ENCODE measurements around the gene TECTB. TPM values are rescaled to one million over a fixed set of nuclear protein-coding genes. Genes with fewer than 3 reads are reported as not detected.

Gene TECTB
- total RNA-seq, 6 experiments from 2014 or later, result 0.18 to 0.83 (median 0.49) TPM

DNA sequence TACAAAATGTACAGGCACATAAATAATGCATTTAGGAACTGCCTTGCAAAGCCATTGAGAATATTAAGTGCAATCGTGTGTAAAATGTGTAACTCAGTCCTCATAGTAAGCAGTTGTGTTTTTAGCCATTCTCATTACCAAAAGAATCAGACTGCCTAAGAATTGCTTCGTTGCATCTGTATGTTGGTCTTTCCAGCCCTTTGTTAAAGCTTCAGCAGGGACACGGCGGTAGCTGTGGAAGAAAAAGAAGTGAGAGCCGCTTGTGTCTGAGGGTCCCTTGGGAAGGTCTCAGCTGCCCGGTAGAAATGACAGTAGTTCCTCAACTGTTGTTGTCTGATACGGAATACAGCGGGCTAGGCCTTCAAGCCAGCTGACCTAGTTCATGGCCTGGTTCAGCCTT, 67.9 kb downstream of the TECTB start:
- no peaks in the 10 kb centered on the region for H3K36me3 ChIP-seq
- no peaks in the 10 kb centered on the region for H3K9me3 ChIP-seq
- H3K27ac ChIP-seq, result no peak overlapping the region
- peaks cover 0 to 27% (median 3%) of the 10 kb centered on the region in 4 donors for H3K4me1 ChIP-seq
- TF ChIP-seq, protein P1, sequence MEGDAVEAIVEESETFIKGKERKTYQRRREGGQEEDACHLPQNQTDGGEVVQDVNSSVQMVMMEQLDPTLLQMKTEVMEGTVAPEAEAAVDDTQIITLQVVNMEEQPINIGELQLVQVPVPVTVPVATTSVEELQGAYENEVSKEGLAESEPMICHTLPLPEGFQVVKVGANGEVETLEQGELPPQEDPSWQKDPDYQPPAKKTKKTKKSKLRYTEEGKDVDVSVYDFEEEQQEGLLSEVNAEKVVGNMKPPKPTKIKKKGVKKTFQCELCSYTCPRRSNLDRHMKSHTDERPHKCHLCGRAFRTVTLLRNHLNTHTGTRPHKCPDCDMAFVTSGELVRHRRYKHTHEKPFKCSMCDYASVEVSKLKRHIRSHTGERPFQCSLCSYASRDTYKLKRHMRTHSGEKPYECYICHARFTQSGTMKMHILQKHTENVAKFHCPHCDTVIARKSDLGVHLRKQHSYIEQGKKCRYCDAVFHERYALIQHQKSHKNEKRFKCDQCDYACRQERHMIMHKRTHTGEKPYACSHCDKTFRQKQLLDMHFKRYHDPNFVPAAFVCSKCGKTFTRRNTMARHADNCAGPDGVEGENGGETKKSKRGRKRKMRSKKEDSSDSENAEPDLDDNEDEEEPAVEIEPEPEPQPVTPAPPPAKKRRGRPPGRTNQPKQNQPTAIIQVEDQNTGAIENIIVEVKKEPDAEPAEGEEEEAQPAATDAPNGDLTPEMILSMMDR (IDR thresholded peaks at IDR 0.05), result no peak
- TF ChIP-seq POLR2A (IDR thresholded peaks at IDR 0.05), result no peak
- no peak for DNase-seq
- no peak for ATAC-seq
- intact Hi-C loops (cut with DNase I), result no loop called here
- no peak overlapping the region for H3K4me3 ChIP-seq
- WGBS (ENCODE audit: insufficient coverage, low coverage, low lambda C conversion rate, missing lambda C conversion rate), result 94% methylated on average over 1 of the region's 8 CpGs
- H3K27me3 ChIP-seq, result no peaks in the 10 kb centered on the region

DNA sequence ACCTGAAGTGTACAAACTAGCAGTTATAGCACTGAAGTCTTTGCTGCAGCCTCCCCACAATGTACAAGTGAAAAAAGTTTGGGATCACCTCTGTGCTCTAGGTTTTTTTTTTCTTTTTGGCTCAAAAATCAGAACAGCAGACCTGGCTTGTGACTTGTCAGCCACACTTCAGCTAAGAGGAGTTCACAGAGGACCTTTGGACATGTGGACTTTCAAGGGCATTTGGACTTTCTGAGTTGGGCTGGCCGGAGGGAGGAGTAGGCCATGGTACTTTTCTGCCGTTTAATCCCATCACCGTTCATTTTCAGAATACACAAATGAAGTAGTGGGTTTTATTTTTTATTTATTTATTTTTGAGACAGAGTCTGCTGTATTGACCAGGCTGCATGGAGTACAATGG, 68.8 kb downstream of the TECTB start:
- intact Hi-C loops (cut with DNase I), result no loop called here
- peak; percentile 68 to 87 (median 80) for ATAC-seq
- H3K27ac ChIP-seq, result peak overlapping the region in 1 of 3 donors; percentile 48
- H3K9me3 ChIP-seq, result no peaks in the 10 kb centered on the region
- H3K27me3 ChIP-seq, result no peaks in the 10 kb centered on the region
- peak in 1 of 3 donors; percentile 76 for DNase-seq
- TF ChIP-seq, protein P1 (IDR thresholded peaks at IDR 0.05), result no peak
- TF ChIP-seq POLR2A (IDR thresholded peaks at IDR 0.05), result no peak
- H3K36me3 ChIP-seq, result no peaks in the 10 kb centered on the region
- H3K4me1 ChIP-seq, result peaks cover 0 to 27% (median 3%) of the 10 kb centered on the region in 4 donors
- no peak overlapping the region for H3K4me3 ChIP-seq
- 19% methylated on average over 3 of the region's 3 CpGs for WGBS (ENCODE audit: insufficient coverage, low coverage, low lambda C conversion rate, missing lambda C conversion rate)

DNA sequence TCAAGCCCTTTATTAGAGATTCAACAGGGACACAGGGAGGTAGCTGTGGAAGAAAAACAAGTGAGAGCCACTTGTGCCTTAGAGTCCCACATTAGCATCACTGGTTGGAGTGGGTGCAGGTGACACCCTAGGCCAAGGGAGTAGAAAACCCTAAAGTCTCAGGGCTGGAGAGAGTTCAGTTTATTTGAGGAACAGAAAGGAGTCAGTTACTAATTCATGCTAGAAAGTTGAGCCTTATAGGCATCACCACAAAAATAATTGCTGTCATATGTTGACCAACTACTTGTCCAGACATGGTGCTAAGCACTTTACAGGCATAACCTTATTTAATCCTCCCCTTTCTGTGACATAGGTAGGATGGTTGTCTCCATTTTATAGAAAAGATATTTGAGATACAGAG, 69.8 kb downstream of the TECTB start:
- Histone ChIP-seq H3K9me3 (no peaks in the 10 kb centered on the region), H3K27ac (no peak overlapping the region), H3K4me1 (peaks cover 0 to 18% (median 3%) of the 10 kb centered on the region in 4 donors), H3K4me3 (no peak overlapping the region), H3K36me3 (no peaks in the 10 kb centered on the region), H3K27me3 (no peaks in the 10 kb centered on the region)
- intact Hi-C loops (cut with DNase I), result no loop called here
- TF ChIP-seq, protein P1 (IDR thresholded peaks at IDR 0.05), result no peak
- TF ChIP-seq POLR2A (IDR thresholded peaks at IDR 0.05), result no peak
- DNase-seq, result no peak
- ATAC-seq, result no peak

Small RNA genes lying within 50 kb of the gene (microRNA-seq; reads per million reads assigned to microRNA genes)
- 0 reads per million in 2 donors for gene MIR6715A
- 0 reads per million in 2 donors for gene MIR6715B

Small RNA genes lying within 50 kb of the gene (small RNA-seq; reads per million reads assigned to genes)
- gene MIR6715A, result 2.8 to 3.3 reads per million in 2 experiments

Other genes starting within 250 kb of the TECTB start
- 100 to 1,000 TPM in 2 of 6 experiments, 10 to 100 TPM in 4; 78.8 to 340 (median 90.3) TPM for gene GPAM, start 99.6 kb upstream of the TECTB start, total RNA-seq
- gene ACSL5, start 90.7 kb downstream of the TECTB start, total RNA-seq, result 10 to 100 TPM; 35.1 to 92.4 (median 73.8) TPM
- gene ZDHHC6, start 163.5 kb downstream of the TECTB start, total RNA-seq, result 10 to 100 TPM; 12.2 to 23.0 (median 16.0) TPM
- gene VTI1A, start 163.8 kb downstream of the TECTB start, total RNA-seq, result 10 to 100 TPM; 11.2 to 26.2 (median 12.3) TPM

Data from right lobe of liver (tissue), 6 donors.